ENCODE results near the gene LCLAT1. TPM values are rescaled to one million over a fixed set of nuclear protein-coding genes. Genes with fewer than 3 reads are reported as not detected.

Gene LCLAT1
- total and polyA plus RNA-seq, 12 donors = 8.0 to 56.4 (median 42.7) TPM

GRCh38 chr2:30406853-30407252, 40.2 kb upstream of the LCLAT1 start:
- Histone ChIP-seq H3K9me3 (no peaks in the 10 kb centered on the region), H3K4me3 (no peak overlapping the region), H3K4me1 (peaks cover 24 to 85% (median 70%) of the 10 kb centered on the region in 9 donors), H3K27ac (peak overlapping the region in 8 of 10 donors; percentile 71 to 92 (median 86)), H3K36me3 (no peaks in the 10 kb centered on the region), H3K27me3 (no peaks in the 10 kb centered on the region)
- TF ChIP-seq CTCF (IDR thresholded peaks at IDR 0.05) = no peak
- no peak for ATAC-seq
- intact Hi-C loops (cut with DNase I) = loop anchor here in 5 of 10 donors (5.0 kb wide), 4 partner anchors 45 to 175 kb away; partner anchors contain the start of gene LBH (in 1 of the 5)
- WGBS, 2 donors = 96 to 98% methylated on average over 2 of the region's 2 CpGs
- no peak for DNase-seq

DNA sequence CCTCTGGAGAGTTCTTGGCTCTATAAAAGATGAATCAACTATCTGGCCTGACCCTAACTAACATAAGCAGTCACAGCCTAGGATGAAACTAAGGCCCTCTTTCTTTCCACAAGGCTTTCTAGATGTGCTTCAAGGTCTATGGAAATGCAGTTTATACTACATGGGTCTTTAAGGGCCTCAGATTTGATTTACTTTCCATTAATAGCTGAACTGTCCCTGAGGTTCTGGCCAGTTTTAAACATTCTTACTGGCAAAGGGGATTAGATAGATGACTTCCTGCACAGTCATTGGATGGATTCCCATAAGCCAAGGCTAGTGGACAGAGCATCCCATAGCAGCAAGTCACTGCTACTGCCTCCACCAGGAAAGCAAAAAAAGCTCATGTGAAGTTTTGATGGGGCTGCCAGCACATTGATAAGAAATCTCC, 38.1 kb upstream of the LCLAT1 start:
- Histone ChIP-seq H3K36me3 (no peaks in the 10 kb centered on the region), H3K9me3 (no peaks in the 10 kb centered on the region), H3K4me1 (peaks cover 33 to 94% (median 79%) of the 10 kb centered on the region in 9 donors), H3K27ac (peak overlapping the region; percentile 0 to 92 (median 85)), H3K27me3 (no peaks in the 10 kb centered on the region), H3K4me3 (no peak overlapping the region)
- ATAC-seq = peak in 4 of 8 donors; percentile 22 to 46 (median 29)
- TF ChIP-seq CTCF (IDR thresholded peaks at IDR 0.05) = peak in 4 of 9 donors; percentile 6 to 37 (median 27)
- intact Hi-C loops (cut with DNase I) = loop anchor here in 5 of 10 donors (5.0 kb wide), 4 partner anchors 47 to 177 kb away; partner anchors contain the start of gene LBH (in 1 of the 5)
- DNase-seq = peak in 1 of 2 donors; percentile 37

- no peak overlapping the region for H3K4me3 ChIP-seq
- peak overlapping the region in 9 of 10 donors; percentile 69 to 92 (median 86) for H3K27ac ChIP-seq
- H3K9me3 ChIP-seq = no peaks in the 10 kb centered on the region
- 75 to 79% methylated on average over 2 of the region's 2 CpGs for WGBS, 2 donors
- no peaks in the 10 kb centered on the region for H3K36me3 ChIP-seq
- TF ChIP-seq CTCF (IDR thresholded peaks at IDR 0.05) = no peak
- H3K27me3 ChIP-seq = no peaks in the 10 kb centered on the region
- H3K4me1 ChIP-seq = peaks cover 30 to 85% (median 67%) of the 10 kb centered on the region in 9 donors
- ATAC-seq = no peak
- DNase-seq = no peak
- intact Hi-C loops (cut with DNase I) = loop anchor here in 5 of 10 donors (5.0 to 10.0 kb wide), 6 partner anchors 63 to 297 kb away; partner anchors contain the start of gene LBH (in 2 of the 5)
Observed at GRCh38 chr2:30410217-30410616, 36.8 kb upstream of the LCLAT1 start.

GRCh38 chr2:30412047-30412683, 34.9 kb upstream of the LCLAT1 start:
- Histone ChIP-seq H3K4me1 (peaks cover 30 to 81% (median 66%) of the 10 kb centered on the region in 9 donors), H3K27me3 (no peaks in the 10 kb centered on the region), H3K27ac (peak overlapping the region; percentile 69 to 92 (median 85)), H3K9me3 (no peaks in the 10 kb centered on the region), H3K4me3 (no peak overlapping the region), H3K36me3 (no peaks in the 10 kb centered on the region)
- 15 to 29% methylated on average over 8 of the region's 8 CpGs for WGBS, 2 donors
- intact Hi-C loops (cut with DNase I) = loop anchor here in 5 of 10 donors (5.0 to 10.0 kb wide), 6 partner anchors 65 to 295 kb away; partner anchors contain the start of gene LBH (in 2 of the 5)
- ATAC-seq (peak; percentile 67 to 90 (median 86)), DNase-seq (peak in 1 of 2 donors; percentile 93)
- no peak for TF ChIP-seq CTCF (IDR thresholded peaks at IDR 0.05)

Data from heart right ventricle (tissue), 16 donors.